Sigmoid colon (tissue), 7 donors: ENCODE data around the gene EEPD1. TPM values are rescaled to one million over a fixed set of nuclear protein-coding genes. Genes with fewer than 3 reads are reported as not detected.

Experiments
- DNase-seq: peaks from one replicate; pipeline ENCODE4 v3.0.0-alpha.2; 2019
- H3K27ac ChIP-seq, 4 donors: fragments of 200-600 bp; sonication (generic); one replicate each; pipeline ENCODE4 v1.5.1; 2016 to 2019; ENCODE audit warnings: mild to moderate bottlenecking in 1 of 4
- H3K27me3 ChIP-seq, 3 donors: fragments of 200-600 bp; sonication (generic); one replicate each; pipeline ENCODE4 v1.5.1; 2019; ENCODE audit warnings: mild to moderate bottlenecking in 1 of 3
- H3K36me3 ChIP-seq, 4 donors: fragments of 200-600 bp; sonication (generic); one replicate each; pipeline ENCODE4 v1.5.1; 2016 to 2019
- H3K4me1 ChIP-seq, 4 donors: fragments of 200-600 bp; sonication (generic); one replicate each; pipeline ENCODE4 v1.5.1; 2017 to 2019
- H3K4me3 ChIP-seq, 4 donors: fragments of 200-600 bp; sonication (generic); one replicate each; pipeline ENCODE4 v1.5.1; 2017 to 2019; ENCODE audit warnings: mild to moderate bottlenecking in 2 of 4, moderate library complexity in 1 of 4
- H3K9me3 ChIP-seq, 4 donors: fragments of 200-600 bp in 3 of 4; sonication (generic) in 3 of 4; one replicate each; pipeline versions ENCODE4 v1.5.1 to v1.6.1; 2013 to 2019
- CTCF ChIP-seq, 4 experiments: fragments of 450-650 bp in 3 of 4; fragments of 200-600 bp in 1 of 4; IDR thresholded peaks; one replicate each; pipeline ENCODE4 v1.5.1; 2016 to 2019; ENCODE audit warnings: antibody characterized with exemption in 4 of 4, mild to moderate bottlenecking in 3 of 4, moderate library complexity in 2 of 4
- EP300 ChIP-seq, 4 donors: sonication (generic); formaldehyde crosslinking; IDR thresholded peaks; one replicate each; pipeline ENCODE4 v1.6.1; 2017; ENCODE audit warnings: antibody characterized with exemption in 4 of 4
- POLR2A ChIP-seq, 2 donors: fragments of 450-650 bp; IDR thresholded peaks; one replicate each; pipeline ENCODE4 v1.6.1; 2016; ENCODE audit warnings: antibody characterized with exemption in 2 of 2, mild to moderate bottlenecking in 2 of 2, moderate library complexity in 2 of 2
- POLR2AphosphoS5 ChIP-seq, 4 donors: sonication (generic); formaldehyde crosslinking; IDR thresholded peaks; one replicate each; pipeline ENCODE4 v1.6.1; 2017; ENCODE audit warnings: antibody characterized with exemption in 4 of 4
- WGBS, 2 donors: extraction: QIAGEN DNeasy Blood & Tissue Kit; methylation state at CpG; one replicate each; pipeline ENCODE4 v1.1.7; 2013; 5-methylcytosine and 5-hydroxymethylcytosine counted together
- intact Hi-C: fragments of 100-400 bp; cut with DNase I; formaldehyde crosslinking; loops from one replicate; pipeline ENCODE4 v1.15.1; 2023
- polyA plus RNA-seq, 3 donors: library from polyadenylated mRNA; stranded (reverse); fragments of 200-250 nt; gene quantifications; one replicate each; pipeline ENCODE4 v1.2.3, GENCODE V29; 2013
- total RNA-seq, 4 donors: library from RNA; depleted of rRNA; stranded (reverse); fragments of >200 nt; gene quantifications; one replicate each; pipeline ENCODE4 v1.1.0, GENCODE V29; 2016
- donor health status: healthy with polysubstance abuse.
- donor health status: Bipolar disorder and iron deficiency.
- donor health status: healthy.

EEPD1 gene
- total and polyA plus RNA-seq, 7 donors, result 6.6 to 18.1 (median 14.3) TPM

GRCh38 chr7:36141351-36141750 is 11.7 kb upstream of the EEPD1 start:
- intact Hi-C loops, result no loop called here
- no peak for DNase-seq
- no peak overlapping the region for H3K4me3 ChIP-seq
- H3K36me3 ChIP-seq, result no peaks in the 10 kb centered on the region
- TF ChIP-seq EP300 (IDR thresholded peaks at IDR 0.05), result no peak
- no peak for TF ChIP-seq POLR2AphosphoS5 (IDR thresholded peaks at IDR 0.05)
- no peak for TF ChIP-seq CTCF (IDR thresholded peaks at IDR 0.05)
- TF ChIP-seq POLR2A (IDR thresholded peaks at IDR 0.05), result no peak
- no peaks in the 10 kb centered on the region for H3K27me3 ChIP-seq
- no peaks in the 10 kb centered on the region for H3K4me1 ChIP-seq
- H3K9me3 ChIP-seq, result no peaks in the 10 kb centered on the region
- no peak overlapping the region for H3K27ac ChIP-seq
- WGBS, 2 donors, result 79 to 84% methylated on average over 1 of the region's 1 CpG

GRCh38 chr7:36141850-36142249 is 11.2 kb upstream of the EEPD1 start:
- Histone ChIP-seq H3K9me3 (no peaks in the 10 kb centered on the region), H3K27ac (no peak overlapping the region), H3K4me3 (no peak overlapping the region), H3K4me1 (no peaks in the 10 kb centered on the region), H3K27me3 (no peaks in the 10 kb centered on the region), H3K36me3 (no peaks in the 10 kb centered on the region)
- DNase-seq, result no peak
- no peak for TF ChIP-seq EP300 (IDR thresholded peaks at IDR 0.05)
- no peak for TF ChIP-seq CTCF (IDR thresholded peaks at IDR 0.05)
- no peak for TF ChIP-seq POLR2A (IDR thresholded peaks at IDR 0.05)
- no peak for TF ChIP-seq POLR2AphosphoS5 (IDR thresholded peaks at IDR 0.05)
- intact Hi-C loops, result no loop called here

GRCh38 chr7:36144189-36144588 is 8.9 kb upstream of the EEPD1 start:
- intact Hi-C loops, result no loop called here
- TF ChIP-seq POLR2A (IDR thresholded peaks at IDR 0.05), result no peak
- no peak for TF ChIP-seq POLR2AphosphoS5 (IDR thresholded peaks at IDR 0.05)
- TF ChIP-seq EP300 (IDR thresholded peaks at IDR 0.05), result no peak
- TF ChIP-seq CTCF (IDR thresholded peaks at IDR 0.05), result no peak
- no peaks in the 10 kb centered on the region for H3K4me1 ChIP-seq
- no peaks in the 10 kb centered on the region for H3K27me3 ChIP-seq
- H3K27ac ChIP-seq, result no peak overlapping the region
- no peak for DNase-seq
- H3K4me3 ChIP-seq, result no peak overlapping the region
- peaks cover 0 to 4% (median 0%) of the 10 kb centered on the region in 4 donors for H3K9me3 ChIP-seq
- H3K36me3 ChIP-seq, result no peaks in the 10 kb centered on the region

GRCh38 chr7:36145686-36146085 is 7.4 kb upstream of the EEPD1 start:
- WGBS, 2 donors, result 95 to 98% methylated on average over 1 of the region's 1 CpG
- intact Hi-C loops, result no loop called here
- no peak for DNase-seq
- Histone ChIP-seq H3K9me3 (peaks cover 0 to 4% (median 0%) of the 10 kb centered on the region in 4 donors), H3K36me3 (no peaks in the 10 kb centered on the region), H3K27me3 (no peaks in the 10 kb centered on the region), H3K27ac (no peak overlapping the region), H3K4me1 (no peaks in the 10 kb centered on the region), H3K4me3 (no peak overlapping the region)
- TF ChIP-seq EP300 (IDR thresholded peaks at IDR 0.05) (no peak), POLR2A (IDR thresholded peaks at IDR 0.05) (no peak)

GRCh38 chr7:36147361-36147760 is 5.7 kb upstream of the EEPD1 start:
- Histone ChIP-seq H3K4me1 (peaks cover 0 to 5% (median 2%) of the 10 kb centered on the region in 4 donors), H3K9me3 (peaks cover 0 to 4% (median 0%) of the 10 kb centered on the region in 4 donors), H3K36me3 (no peaks in the 10 kb centered on the region), H3K27me3 (no peaks in the 10 kb centered on the region), H3K4me3 (no peak overlapping the region), H3K27ac (no peak overlapping the region)
- TF ChIP-seq EP300 (IDR thresholded peaks at IDR 0.05) (no peak), POLR2A (IDR thresholded peaks at IDR 0.05) (no peak), POLR2AphosphoS5 (IDR thresholded peaks at IDR 0.05) (no peak), CTCF (IDR thresholded peaks at IDR 0.05) (no peak)
- WGBS, 2 donors, result 92 to 93% methylated on average over 4 of the region's 4 CpGs
- no peak for DNase-seq
- intact Hi-C loops, result no loop called here
